ENCODE data around the gene BLOC1S1.
A peak's percentile ranks its signal among the peaks of the same experiment; 100 is the strongest.

DNA sequence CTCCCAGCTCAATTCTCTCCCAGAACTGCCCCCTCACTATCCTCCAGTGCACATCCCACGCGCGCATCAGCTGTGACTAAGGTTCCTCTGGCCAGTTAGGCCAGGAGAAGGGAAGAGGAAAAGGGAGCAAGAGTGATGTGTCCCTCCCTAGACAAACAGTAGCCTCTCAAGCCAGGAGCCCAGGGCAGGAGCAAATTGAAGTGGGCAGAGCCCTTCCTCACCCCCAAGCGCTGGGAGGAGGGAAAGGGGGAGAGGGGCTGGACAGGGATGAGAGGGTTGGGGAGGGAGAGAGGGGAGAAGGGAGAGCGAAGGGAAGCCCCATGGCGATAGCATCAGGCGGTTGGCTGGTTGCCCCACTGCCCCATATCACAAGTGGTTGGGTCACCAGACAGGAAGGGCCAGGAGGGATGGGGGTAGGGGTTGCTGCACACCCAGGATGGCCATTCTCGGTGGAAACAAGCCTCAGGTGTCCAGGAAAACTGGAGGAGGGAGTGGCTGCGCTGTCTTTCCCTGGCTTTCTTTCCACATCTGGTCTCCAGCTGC is 11.9 kb downstream of the BLOC1S1 start:
- TF ChIP-seq, protein P1, sequence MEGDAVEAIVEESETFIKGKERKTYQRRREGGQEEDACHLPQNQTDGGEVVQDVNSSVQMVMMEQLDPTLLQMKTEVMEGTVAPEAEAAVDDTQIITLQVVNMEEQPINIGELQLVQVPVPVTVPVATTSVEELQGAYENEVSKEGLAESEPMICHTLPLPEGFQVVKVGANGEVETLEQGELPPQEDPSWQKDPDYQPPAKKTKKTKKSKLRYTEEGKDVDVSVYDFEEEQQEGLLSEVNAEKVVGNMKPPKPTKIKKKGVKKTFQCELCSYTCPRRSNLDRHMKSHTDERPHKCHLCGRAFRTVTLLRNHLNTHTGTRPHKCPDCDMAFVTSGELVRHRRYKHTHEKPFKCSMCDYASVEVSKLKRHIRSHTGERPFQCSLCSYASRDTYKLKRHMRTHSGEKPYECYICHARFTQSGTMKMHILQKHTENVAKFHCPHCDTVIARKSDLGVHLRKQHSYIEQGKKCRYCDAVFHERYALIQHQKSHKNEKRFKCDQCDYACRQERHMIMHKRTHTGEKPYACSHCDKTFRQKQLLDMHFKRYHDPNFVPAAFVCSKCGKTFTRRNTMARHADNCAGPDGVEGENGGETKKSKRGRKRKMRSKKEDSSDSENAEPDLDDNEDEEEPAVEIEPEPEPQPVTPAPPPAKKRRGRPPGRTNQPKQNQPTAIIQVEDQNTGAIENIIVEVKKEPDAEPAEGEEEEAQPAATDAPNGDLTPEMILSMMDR (conservative IDR thresholded peaks at IDR 0.05; ENCODE audit: low read depth, low read length): no peak
- TF ChIP-seq RCOR1 (IDR thresholded peaks at IDR 0.05; ENCODE audit: insufficient replicate concordance, low read length) (no peak), RAD21 (IDR thresholded peaks at IDR 0.05; ENCODE audit: low read length) (no peak), MXI1 (IDR thresholded peaks at IDR 0.05; ENCODE audit: borderline replicate concordance, low read depth, low read length) (no peak), FOS (IDR thresholded peaks at IDR 0.05; ENCODE audit: low read depth, low read length) (no peak), MAFK (IDR thresholded peaks at IDR 0.05; ENCODE audit: low read depth, low read length) (no peak), POLR2A (IDR thresholded peaks at IDR 0.05; ENCODE audit: low read depth, low read length) (peak; percentile 57), CEBPB (IDR thresholded peaks at IDR 0.05; ENCODE audit: low read depth, low read length) (peak; percentile 46; the same call in 1 of the 2 replicates), SMC3 (IDR thresholded peaks at IDR 0.05; ENCODE audit: low read depth, low read length) (no peak), CHD1 (IDR thresholded peaks at IDR 0.05; ENCODE audit: low read depth, low read length) (no peak; the same call in none of the 2 replicates), RFX5 (IDR thresholded peaks at IDR 0.05; ENCODE audit: low read depth, low read length) (no peak), MAZ (IDR thresholded peaks at IDR 0.05; ENCODE audit: borderline replicate concordance, low read depth, low read length) (0 out of 2 replicates have a peak, but pooled peaks have one; percentile 20)
- TF ChIP-seq, protein P2, sequence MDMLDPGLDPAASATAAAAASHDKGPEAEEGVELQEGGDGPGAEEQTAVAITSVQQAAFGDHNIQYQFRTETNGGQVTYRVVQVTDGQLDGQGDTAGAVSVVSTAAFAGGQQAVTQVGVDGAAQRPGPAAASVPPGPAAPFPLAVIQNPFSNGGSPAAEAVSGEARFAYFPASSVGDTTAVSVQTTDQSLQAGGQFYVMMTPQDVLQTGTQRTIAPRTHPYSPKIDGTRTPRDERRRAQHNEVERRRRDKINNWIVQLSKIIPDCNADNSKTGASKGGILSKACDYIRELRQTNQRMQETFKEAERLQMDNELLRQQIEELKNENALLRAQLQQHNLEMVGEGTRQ (IDR thresholded peaks at IDR 0.05; ENCODE audit: low read depth, low read length): no peak
- TF ChIP-seq, protein P3, sequence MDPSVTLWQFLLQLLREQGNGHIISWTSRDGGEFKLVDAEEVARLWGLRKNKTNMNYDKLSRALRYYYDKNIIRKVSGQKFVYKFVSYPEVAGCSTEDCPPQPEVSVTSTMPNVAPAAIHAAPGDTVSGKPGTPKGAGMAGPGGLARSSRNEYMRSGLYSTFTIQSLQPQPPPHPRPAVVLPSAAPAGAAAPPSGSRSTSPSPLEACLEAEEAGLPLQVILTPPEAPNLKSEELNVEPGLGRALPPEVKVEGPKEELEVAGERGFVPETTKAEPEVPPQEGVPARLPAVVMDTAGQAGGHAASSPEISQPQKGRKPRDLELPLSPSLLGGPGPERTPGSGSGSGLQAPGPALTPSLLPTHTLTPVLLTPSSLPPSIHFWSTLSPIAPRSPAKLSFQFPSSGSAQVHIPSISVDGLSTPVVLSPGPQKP (IDR thresholded peaks at IDR 0.05; ENCODE audit: borderline replicate concordance, low read depth, low read length): no peak

Measured in IMR-90 (cell line).